GM21529 (cell line): ENCODE data around the gene LEF1.
"Not testable (repeated sequence)": the region's sequence is repeated elsewhere in the genome, so short reads cannot be mapped to it uniquely, and the experiment has no call there.

Source experiments
- ATAC-seq: cut with Tn5 transposase; IDR thresholded peaks from one replicate; pipeline ENCODE4 v1.9.1; 2021; ENCODE audit not compliant: unreplicated experiment

LEF1 gene

DNA sequence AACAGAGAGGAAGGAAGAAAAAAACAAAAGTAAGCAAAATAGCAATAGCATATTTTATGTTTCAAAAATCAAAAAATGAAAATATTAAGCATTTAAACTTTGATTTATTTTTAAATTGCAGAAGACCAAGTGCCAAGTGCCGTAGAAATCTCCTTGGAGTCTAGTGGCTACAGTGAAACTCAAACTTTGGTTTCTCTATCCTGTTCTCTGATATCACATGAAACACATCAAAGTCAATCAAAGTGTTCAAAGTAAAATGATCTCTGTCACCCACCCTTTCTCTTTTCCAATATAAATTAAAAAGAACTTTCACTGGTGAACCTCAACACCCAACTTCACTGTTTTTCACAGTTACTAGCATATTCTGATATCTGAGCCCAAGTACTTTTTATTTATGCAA, 98.0 kb downstream of the LEF1 start:
- ATAC-seq = no peak

DNA sequence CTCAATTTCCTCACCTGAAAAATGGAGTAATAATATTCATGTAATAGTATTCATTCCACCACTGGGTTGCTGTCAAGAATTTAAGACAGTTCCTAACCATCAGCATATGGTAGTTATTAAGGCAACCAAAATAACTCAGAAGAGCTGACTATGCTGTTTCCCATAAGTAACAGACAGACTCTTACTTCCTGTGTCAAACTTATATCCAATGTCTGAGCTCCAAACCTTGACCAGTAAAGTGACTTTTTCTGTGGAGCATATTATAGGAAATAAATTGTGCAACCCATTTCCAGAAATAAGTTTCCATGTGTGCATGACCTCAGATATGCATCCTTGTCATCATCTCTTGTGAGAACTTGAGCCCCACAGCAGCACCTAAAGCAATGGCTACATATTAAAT, 100.3 kb downstream of the LEF1 start:
- no peak for ATAC-seq

DNA sequence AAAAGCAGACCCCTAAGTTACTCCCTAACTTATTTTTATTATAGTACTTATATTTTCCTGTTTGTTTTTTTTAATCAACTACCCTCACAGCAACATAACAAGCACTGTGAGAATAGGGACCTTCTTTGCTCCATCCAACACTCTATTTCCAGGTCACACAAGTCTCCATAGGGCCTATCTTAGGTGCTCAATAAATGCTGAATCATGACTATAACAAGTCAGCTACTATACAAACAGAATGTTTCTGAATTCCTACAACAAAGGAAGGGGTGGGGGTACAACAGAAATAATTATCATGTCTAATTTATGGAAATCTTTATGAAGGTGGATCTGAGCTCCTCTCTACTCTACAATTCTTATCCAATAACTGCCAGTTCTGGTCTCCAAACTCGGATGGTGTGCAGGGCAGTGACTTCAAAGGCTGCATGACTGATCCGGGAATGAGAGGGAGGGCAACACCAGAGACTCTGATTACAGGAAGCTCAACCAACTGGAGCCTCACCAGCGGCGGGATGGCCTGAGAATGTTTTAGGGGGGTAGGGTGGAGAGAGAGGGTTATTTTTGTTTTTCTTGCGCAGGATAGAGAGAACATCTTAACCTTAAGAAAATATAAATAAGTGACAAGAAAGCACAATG, 107.9 kb downstream of the LEF1 start:
- no peak for ATAC-seq

DNA sequence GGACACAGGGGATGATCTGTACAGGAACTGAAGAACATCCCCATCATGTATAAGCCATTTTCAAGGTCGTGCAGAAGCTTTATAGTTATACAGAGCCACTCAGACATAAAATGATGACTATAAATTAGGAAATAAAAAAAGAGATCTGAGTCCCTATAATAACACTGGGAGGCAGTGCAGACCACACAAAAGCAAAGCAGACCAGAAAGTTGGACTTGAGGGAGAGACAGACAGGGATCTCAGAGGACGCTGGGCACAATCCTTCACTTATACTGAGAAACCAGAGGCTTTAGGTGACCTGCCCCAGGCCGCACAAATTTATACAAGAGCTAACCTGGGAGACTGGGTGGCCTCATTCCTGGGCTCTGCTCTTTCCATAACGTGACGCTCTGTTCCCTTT, 108.6 kb downstream of the LEF1 start:
- no peak for ATAC-seq

DNA sequence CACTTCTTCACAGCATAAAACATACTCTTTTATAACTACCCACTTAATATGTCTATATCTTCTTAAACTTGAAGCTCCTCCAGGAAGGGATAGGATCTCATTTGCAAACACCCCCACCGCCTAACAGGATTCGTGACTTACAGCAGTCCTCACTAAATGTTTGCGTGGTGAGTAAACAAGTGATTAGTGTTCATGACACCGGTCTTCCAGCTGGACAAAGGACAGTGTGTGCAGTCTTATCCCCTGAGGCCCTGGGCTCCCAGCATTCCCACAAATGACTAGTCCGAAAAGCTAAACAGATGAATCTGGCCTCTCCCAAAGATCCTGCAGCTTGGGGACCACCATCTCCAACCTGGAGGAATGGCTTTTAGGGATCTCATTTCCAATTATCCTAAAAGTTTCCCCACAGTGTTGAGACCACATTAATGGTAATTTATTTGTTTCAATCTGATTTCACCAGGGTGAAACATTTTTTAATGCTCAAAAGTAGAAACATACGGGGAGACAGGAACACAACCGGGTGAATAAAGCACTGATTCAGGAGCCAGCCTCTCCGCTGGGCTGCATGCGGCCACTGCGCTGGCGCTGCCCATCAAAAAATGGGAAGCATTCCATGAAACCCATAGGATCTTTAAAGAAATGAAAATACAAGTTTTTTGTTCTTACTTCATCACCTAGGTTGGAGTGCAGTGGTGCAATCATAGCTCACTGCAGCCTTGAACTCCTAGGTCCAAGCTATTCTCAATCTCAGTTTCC, 109.9 kb downstream of the LEF1 start:
- ATAC-seq = no peak

DNA sequence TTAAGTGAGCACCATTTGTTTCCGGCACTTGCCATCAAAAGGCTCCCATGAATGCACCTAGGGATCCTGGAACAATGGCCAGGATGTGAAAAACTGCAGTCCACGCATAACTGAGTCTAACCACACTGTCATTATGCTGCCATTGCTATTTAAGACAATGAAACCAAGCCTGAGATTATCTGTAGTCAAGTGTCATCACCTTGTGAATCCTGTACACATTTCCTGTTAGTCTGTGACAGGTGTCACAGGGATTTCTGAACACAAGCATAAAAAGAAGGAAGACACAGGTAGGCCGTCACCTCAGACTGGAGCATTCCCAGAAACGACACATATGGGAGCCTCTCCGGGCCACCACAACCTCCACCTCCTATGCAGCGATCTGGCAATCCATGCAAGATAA, 112.3 kb downstream of the LEF1 start:
- ATAC-seq = no peak

DNA sequence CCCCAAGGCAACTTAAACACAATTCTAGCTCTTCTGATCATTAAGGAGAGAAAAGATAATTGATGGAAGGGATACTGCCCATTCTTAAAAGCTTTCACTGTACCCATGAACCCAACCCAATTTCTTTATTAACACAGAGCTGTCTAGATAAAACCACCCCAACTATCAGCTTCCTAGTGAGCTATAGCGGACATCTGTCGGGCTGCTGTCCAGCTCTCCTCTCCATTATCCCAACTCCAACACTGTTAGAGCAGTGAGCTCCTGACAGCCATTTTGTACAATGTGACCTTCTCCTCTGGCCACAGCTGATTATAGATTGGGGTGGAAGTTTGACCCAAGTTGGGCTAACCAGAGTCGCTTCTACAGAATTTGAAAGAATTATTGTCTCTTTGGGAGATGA, 112.9 kb downstream of the LEF1 start:
- ATAC-seq = no peak

DNA sequence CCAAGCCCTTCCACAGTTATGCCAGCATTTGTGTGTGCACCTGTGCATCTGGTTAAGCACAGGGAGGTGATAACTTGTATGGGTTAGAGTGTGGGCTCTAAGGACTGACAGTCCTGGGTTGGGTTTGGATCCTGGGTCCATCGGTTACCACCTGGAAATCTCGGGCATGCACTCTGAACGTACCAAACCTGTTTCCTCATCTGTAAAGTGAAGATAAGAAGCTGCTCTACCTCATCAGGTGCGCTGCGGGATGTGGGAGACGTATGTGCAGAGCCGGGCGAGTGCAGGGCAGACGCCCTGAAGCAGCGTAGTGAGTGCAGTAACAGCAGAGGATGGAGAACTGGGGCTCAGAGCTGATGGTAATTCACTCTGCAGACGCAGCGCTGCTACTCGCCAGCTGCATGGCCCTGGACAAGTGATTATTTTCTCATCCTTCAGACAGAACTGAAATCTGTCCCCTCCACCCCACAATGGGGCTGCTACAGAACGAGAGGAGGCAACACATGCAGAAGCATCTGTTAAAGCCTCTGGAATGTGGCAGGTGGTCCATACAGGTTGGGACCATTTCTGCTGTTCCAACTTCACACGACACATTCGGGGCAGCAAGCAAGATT, 114.6 kb downstream of the LEF1 start:
- no peak for ATAC-seq

DNA sequence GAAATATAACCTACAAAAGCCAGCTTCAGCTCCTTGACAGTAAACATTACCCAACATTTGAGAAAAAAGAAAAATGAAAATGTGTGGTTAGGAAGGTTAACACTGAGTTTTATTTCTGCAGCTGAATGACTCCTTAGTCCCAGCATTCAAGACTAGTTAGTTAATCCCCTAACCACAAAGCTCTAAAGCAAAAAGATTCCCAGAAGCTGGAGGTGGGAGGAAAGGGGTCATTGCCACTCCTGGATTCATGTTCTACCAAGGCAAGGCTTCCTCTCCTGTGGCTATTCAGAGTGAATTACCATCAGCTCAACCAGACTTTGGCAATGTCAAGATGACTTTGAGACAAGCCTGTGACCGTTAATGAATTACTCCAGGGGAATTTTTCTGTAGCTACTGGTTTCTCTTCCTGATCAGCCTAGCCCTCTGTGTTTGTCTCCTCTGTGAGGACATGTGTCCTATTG, 115.5 kb downstream of the LEF1 start:
- peak; percentile 91 for ATAC-seq

DNA sequence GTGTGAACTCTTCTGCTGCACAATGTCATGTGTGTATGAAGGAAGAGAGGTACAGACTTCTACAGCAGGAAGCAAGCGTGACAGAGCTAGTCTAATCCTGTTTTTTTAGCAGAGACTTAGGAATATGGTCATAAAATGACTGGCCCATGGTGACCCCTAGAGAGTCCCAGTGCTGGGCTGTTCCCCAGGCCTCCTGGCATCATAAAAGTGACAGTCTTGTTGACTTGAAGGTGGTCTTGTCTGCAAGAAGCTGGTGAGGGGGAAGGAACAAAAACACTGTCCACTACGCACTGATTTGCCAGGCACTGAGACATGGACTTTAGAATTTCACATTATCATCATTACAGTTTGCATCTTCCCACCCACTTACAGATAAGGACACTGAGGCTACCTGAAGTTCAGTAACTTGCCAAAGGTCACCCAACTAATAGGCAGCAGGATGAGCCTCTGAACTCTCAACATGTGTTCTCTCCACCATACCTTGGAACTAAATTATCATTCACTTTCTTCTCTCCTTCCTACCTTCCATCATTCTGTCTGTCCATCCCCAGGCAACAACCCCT, 116.1 kb downstream of the LEF1 start:
- ATAC-seq = peak; percentile 7

DNA sequence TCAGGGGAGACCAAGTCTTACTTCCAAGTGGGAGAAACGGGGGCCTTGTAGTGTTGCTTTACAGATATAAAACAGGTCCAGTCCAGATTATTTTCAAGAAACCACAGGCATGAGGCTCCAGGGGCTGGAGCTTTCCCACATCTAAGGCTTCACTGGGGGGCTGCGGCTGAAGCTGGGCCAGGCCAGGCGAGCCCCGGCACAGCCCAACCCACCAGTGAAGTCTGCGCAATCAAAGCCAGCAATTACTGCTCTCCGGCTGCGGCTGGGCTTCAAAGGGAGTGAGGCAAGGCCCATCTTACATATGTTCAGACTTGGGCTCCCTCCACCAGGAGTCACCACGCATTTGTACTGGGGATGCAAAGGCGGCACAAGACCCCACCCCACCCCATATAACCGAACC, 117.4 kb downstream of the LEF1 start:
- no peak for ATAC-seq

DNA sequence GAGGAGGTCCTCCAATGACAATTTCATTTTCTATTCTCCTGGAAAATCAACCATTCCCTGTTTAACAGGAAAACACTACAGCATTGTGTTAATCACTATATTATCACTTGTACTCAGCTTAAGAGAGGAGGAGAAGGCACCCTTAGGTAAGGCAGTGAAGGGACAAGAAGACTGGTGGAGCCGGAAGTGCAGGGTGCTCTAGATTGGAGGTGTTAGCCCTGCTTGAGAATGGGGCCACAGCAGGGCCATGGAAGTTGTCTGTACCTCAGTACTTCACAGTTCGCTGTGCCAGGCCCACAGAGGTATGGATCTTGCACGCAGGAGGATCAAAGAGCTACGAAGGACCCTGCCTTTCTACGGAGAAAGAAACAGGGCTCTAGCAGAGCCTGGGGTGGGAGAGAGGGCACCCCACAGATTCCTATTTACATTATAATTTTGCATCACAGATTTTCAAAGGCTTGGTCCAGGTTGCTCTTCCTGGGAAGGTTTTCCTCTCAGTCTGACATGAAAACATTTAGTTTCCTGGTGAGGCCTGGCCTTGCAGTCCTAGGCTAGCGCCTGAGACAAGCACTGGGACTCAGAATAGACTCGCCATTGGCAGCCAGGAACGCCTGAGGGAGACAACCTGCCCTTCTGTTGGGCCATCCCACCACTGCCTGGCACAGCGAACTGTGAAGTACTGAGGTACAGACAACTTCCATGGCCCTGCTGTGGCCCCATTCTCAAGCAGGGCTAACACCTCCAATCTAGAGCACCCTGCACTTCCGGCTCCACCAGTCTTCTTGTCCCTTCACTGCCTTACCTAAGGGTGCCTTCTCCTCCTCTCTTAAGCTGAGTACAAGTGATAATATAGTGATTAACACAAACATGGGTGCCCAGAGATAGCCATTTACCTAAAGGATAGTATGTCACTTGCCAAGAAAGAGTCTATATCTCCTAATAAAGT, 118.3 kb downstream of the LEF1 start:
- not testable (repeated sequence) for ATAC-seq

DNA sequence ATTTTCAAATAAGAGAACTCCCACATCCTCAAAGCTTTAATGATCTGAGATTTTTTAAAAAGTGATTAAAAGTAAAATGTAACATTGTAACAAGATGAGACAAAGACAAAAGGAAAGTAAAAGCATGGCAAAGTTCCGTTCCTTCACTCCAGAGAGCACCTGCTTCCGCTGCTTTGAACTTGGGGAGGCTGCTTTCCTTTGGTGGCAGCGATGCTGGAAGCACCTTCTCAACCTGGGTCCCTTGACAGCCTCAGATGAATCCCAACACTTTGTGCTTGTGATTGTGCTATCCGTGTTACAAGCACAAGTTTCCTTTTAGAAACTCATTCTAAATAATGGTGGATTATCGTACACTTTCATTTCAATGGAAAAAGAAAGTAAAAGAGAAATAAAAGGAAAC, 119.3 kb downstream of the LEF1 start:
- ATAC-seq = no peak

DNA sequence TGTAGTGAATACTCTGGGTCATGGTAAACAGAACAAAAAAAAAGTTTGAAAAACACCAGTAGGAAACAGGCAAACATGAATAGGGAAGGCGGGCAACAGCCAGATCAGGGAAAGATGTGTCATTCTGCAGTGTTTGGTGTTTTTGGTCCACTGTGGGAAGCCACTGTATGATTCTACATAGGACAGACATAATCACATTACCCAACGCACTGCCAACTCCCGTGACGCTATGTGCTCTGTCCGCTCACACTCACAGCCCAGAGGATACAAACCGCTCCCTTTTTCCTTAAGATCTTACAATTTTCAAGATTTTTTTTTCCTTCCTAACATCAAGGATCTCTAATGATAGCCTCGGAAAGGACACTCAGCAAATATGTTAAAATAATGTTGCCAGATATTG, 119.7 kb downstream of the LEF1 start:
- ATAC-seq = no peak

DNA sequence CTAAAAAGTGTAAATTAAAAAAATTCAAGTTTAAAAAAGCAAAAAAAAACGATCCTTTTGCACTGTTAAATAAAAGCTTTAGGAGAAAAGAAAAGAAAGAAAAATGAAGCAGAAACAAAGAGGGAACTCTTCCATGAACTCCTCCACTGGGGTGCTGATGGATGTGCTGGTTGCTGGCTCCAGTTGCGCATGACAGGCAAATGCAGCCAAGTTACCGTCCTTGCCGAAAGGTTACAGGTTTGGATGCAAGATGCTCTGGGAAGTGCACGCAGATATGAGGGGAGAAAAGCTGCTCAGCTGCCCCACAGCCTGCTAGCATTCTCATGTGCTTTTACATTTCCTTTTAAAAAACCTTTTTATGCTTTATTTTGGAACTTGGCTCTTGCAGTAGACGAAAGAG, 120.6 kb downstream of the LEF1 start:
- ATAC-seq = no peak

DNA sequence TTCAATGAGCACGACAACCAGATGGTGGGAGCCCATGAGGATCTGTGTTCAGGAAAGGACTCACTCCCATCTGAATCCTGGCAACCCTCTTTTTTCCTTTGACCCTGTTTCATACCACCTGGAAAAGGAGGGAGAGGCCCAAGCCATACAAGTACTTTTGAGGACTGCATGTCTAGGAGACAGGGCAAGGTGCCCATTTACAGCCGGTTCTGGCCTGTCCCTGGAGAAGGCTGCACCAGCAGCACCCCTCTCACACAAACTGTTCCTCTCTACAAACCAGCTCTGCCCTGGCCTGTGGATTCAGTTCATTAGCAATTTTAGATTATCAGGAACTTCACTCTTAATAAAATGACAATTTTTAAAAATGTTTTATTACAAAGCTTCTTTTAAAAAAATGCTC, 121.5 kb downstream of the LEF1 start:
- no peak for ATAC-seq

DNA sequence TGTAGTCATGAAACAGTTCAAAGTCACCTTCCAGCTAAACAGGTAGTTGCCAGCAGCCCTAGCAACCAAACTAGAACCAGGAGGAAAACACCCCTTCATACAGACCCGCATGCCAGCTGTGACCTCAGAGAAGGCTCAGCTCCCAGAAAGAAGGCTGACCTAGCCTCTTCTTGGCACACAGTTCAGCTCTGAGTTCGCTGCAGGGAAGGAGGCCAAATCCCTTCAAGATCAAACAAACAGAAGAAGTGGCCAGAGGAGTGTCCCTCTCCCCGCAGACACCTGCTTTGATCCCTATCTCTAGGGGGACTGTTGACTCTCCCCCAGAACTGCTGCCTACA, 123.1 kb downstream of the LEF1 start:
- no peak for ATAC-seq

DNA sequence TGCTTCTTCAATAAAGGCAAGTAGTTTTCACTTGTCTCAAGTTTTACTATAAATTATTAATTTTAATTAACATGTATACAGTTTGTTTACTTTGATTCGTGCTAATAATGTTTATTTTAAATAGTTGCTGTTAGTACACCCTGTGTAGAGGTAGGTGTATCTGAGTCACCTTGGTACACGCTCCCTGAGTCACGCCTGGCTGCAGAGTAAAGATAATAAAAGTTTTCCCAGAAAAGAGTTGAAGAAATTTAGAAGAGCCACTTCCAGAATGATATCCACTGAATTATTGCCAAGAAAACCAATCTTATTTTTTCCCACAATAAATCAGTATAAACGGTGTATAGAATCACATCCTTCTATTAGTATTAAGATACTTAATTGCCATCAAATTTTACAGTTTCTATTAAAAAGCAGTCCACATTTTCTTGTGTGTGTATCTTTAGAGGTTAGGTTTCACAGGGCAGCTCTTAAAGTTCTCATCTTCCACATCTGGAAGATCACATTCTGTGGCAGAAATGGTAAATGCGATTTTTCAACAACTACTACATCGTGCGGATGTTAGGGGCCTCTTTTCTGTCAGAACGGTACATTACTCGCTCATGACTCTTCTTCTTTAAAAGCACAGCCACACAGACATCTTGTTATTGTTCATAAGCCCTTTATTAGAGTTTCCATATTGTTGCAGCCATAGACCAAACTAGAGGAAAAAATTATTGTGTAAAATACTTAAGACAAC, 123.6 kb downstream of the LEF1 start:
- no peak for ATAC-seq

DNA sequence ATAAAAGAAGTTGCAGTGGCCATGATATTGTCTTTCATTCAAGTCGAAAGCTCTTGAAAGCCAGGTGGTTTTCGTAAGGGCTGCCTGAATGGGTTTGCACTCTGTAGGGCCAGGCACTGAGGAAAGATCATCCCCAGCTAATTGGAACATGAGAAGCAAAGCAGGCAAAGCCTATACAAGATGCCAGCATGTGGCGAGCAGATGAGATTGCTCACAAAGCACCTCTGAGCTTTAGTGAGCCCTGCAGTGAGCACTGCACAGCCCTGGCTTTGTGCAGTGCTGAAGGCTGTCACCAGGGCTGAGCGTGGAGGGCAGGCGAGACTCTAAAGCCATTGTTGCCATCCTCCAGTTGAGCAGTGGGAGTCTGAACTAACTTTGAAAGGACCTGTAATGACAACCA, 125.2 kb downstream of the LEF1 start:
- ATAC-seq = no peak

DNA sequence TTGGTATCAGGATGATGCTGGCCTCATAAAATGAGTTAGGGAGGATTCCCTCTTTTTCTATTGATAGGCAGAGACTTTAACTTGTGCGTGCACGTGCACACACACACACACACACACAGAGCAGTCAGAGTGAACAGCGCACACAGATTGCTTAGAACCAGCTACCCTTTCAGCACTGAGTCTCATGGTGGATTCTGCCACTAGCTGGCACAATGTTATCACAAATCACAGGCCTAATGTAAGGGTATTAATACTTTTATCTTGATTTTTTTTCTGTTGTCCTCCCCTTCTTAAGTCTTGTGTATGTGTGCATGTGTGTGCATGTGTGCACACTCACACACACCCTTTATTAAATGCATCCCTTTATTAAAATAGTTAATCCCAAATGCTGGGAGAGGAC, 125.8 kb downstream of the LEF1 start:
- ATAC-seq = no peak
